Gastrocnemius medialis (tissue), 4 donors: ENCODE results near the gene CLSTN3. TPM values are rescaled to one million over a fixed set of nuclear protein-coding genes. Genes with fewer than 3 reads are reported as not detected.

Experiments
- ATAC-seq, 2 donors: fragments of 150-250 bp; one replicate each; pipeline ENCODE4 v1.9.1; 2016
- DNase-seq, 2 donors: peaks; one replicate each; pipeline ENCODE4 v3.0.0-alpha.2; 2019
- H3K27ac ChIP-seq, 4 donors: fragments of 200-600 bp; sonication (generic); 1 replicate in 1 of 4; 2 replicates in 3 of 4; pipeline ENCODE4 v1.5.1; 2016 to 2018; ENCODE audit warnings: mild to moderate bottlenecking in 2 of 4, moderate library complexity in 1 of 4
- H3K27me3 ChIP-seq, 3 donors: fragments of 200-600 bp; sonication (generic) in 2 of 3; 1 replicate in 1 of 3; 2 replicates in 2 of 3; pipeline versions ENCODE4 v1.5.1 to v1.6.0; 2016 to 2019; ENCODE audit warnings: mild to moderate bottlenecking in 1 of 3, moderate library complexity in 1 of 3
- H3K36me3 ChIP-seq, 2 donors: fragments of 200-600 bp; sonication (generic) in 1 of 2; one replicate each; pipeline ENCODE4 v1.5.1; 2017 to 2018
- H3K4me1 ChIP-seq, 2 donors: fragments of 200-600 bp; sonication (generic) in 1 of 2; one replicate each; pipeline ENCODE4 v1.5.1; 2016 to 2017; ENCODE audit warnings: mild to moderate bottlenecking in 2 of 2
- H3K4me3 ChIP-seq, 4 donors: fragments of 200-600 bp; sonication (generic) in 3 of 4; 1 replicate in 1 of 4; 2 replicates in 3 of 4; pipeline ENCODE4 v1.5.1; 2016 to 2019; ENCODE audit warnings: mild to moderate bottlenecking in 2 of 4
- H3K9me3 ChIP-seq, 3 donors: fragments of 200-600 bp; sonication (generic) in 2 of 3; 1 replicate in 1 of 3; 2 replicates in 2 of 3; pipeline ENCODE4 v1.5.1; 2016 to 2019
- CTCF ChIP-seq, 5 experiments: fragments of 450-650 bp in 3 of 5; fragments of 200-600 bp in 2 of 5; sonication (generic) in 2 of 5; IDR thresholded peaks in 4 of 5; conservative IDR thresholded peaks in 1 of 5; 1 replicate in 4 of 5; 2 replicates in 1 of 5; pipeline ENCODE4 v1.5.1; 2016 to 2019; ENCODE audit warnings: antibody characterized with exemption in 5 of 5, mild to moderate bottlenecking in 3 of 5, moderate library complexity in 3 of 5
- POLR2A ChIP-seq, 2 donors: fragments of 450-650 bp; IDR thresholded peaks; one replicate each; pipeline ENCODE4 v1.6.1; 2017; ENCODE audit warnings: antibody characterized with exemption in 2 of 2, mild to moderate bottlenecking in 2 of 2, moderate library complexity in 2 of 2
- in situ Hi-C, 4 donors: fragments of 200-750 bp; cut with MboI; loops; one replicate each; pipeline versions ENCODE4 v1.15.0 to v1.8.0; 2017; ENCODE audit warnings: low sequenced_read_pairs in 4 of 4
- intact Hi-C: fragments of 100-400 bp; cut with DNase I; formaldehyde crosslinking; loops from one replicate; pipeline ENCODE4 v1.15.1; 2023; ENCODE audit warnings: low total_unique reads
- total RNA-seq, 4 donors: library from RNA; depleted of rRNA; stranded (reverse); fragments of >200 nt; gene quantifications; one replicate each; pipeline versions ENCODE4 v1.1.0 to v1.2.3, GENCODE V29; 2016

Gene CLSTN3
- total RNA-seq, 4 donors from 2014 or later = 1.2 to 3.5 (median 2.4) TPM

GRCh38 chr12:7107636-7108002, 22.6 kb upstream of the CLSTN3 start:
- Histone ChIP-seq H3K36me3 (peaks cover 0 to 22% of the 10 kb centered on the region in 2 donors), H3K9me3 (peaks cover 0 to 9% (median 2%) of the 10 kb centered on the region in 3 donors), H3K27me3 (no peaks in the 10 kb centered on the region), H3K27ac (peak overlapping the region; percentile 88 to 92 (median 89)), H3K4me3 (peak overlapping the region; percentile 55 to 70 (median 64)), H3K4me1 (peaks cover 13 to 14% of the 10 kb centered on the region in 2 donors)
- in situ Hi-C loops (loop anchor here in 3 of 4 donors (5.0 to 25.0 kb wide), 3 partner anchors 45 to 195 kb away; partner anchors contain the start of genes ATN1 (in 1 of the 3), C12orf57 (in 1 of the 3), C1S (in 1 of the 3) and ENO2 (in 1 of the 3)), intact Hi-C loops (loop anchor here (1.0 to 5.0 kb wide), 5 partner anchors 14 to 183 kb away; partner anchors contain the start of gene C12orf57)
- peak; percentile 7 to 20 for ATAC-seq
- DNase-seq = no peak
- no peak for TF ChIP-seq POLR2A (IDR thresholded peaks at IDR 0.05)
- no peak for TF ChIP-seq CTCF (IDR thresholded peaks at IDR 0.05 in 4 of 5, conservative IDR thresholded peaks at IDR 0.05 in 1 of 5)

DNA sequence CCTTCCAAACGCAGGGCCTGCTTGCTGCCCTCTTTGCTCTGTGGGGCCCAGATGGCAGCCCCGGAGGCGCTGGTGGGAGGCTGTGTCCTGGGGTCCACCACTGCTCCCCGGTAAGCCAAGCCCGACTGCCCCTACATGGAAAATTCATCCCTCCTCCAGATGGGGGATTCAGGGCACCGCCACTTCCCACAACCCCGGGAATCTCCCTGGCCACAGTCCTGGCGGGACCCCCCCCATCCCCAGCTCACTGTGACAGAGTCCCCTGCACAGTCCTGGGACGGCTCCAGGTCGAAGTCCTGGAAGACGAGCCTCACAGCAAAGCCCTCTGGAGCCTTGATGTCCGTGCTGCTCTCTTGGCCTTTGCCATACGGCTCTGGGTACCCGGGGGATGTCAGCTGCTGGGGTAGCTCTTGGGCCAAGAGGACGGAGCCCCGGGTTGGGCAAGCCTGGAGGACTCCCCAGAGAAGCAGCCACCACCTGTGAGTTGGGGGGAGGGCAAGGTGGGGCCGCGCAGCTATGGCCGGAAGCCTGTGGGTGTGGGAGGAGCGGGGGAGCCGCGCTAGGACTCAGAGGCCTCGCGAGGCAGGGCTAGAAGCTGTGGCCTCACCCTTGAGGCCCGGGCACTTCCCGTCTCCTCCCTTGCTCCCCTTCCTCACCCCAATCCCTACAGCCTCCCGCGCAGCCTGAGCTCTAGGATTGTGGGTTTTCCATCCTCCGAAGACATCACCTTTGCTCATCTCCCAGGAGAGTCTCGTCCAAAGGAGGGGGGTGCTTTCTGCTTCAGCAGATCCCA, 22.0 kb upstream of the CLSTN3 start:
- ATAC-seq = peak; percentile 48 to 57
- Histone ChIP-seq H3K9me3 (peaks cover 0 to 9% (median 2%) of the 10 kb centered on the region in 3 donors), H3K27ac (peak overlapping the region; percentile 88 to 92 (median 89)), H3K36me3 (peaks cover 0 to 22% of the 10 kb centered on the region in 2 donors), H3K4me3 (peak overlapping the region; percentile 55 to 70 (median 64)), H3K4me1 (peaks cover 17% of the 10 kb centered on the region in 2 donors), H3K27me3 (no peaks in the 10 kb centered on the region)
- TF ChIP-seq CTCF (IDR thresholded peaks at IDR 0.05 in 4 of 5, conservative IDR thresholded peaks at IDR 0.05 in 1 of 5) (no peak), POLR2A (IDR thresholded peaks at IDR 0.05) (peak; percentile 16 to 30)
- peak; percentile 50 to 76 for DNase-seq
- intact Hi-C loops (loop anchor here (1.0 to 5.0 kb wide), 5 partner anchors 15 to 183 kb away; partner anchors contain the start of gene C12orf57), in situ Hi-C loops (loop anchor here in 3 of 4 donors (5.0 to 25.0 kb wide), 3 partner anchors 46 to 196 kb away; partner anchors contain the start of genes ATN1 (in 1 of the 3), C12orf57 (in 1 of the 3), C1S (in 1 of the 3) and ENO2 (in 1 of the 3))

DNA sequence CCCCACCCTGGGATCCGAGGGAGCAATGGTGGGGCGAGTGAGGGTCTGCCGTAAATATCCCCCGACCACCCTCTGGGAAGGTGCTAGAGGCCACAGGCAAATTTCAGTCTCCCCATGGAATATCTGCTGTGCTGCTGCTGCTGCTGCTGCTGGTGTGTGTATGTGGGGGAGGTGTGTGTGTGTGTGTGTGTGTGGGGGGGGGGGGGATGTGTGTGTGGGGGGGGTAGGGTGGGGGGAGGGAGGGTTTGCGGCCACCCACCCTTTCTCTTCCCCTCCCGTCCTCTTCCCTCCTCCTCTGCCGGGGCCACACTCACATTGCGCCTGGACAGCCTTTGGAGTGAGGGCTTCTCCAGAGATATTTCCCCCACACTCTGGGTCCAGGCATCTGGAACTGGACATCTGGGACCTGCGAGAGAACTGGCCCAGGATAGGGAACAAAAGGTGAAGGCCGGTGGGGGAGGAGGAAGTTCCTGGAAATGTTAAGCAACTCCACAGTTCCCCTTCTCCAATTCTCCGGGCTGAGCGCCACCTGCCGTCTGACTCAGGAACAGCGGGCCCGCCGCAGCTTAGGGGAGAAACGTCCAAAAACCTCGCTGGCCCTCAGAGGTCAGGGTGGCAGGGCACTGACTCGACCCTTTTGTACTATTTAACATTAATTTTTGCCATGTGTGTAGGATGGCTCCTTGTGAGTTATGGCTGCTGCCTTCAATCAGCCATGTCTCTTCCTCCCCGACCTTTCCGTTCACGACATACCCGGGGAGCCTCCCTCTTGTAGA, 21.2 kb upstream of the CLSTN3 start, which contains the start of gene C1RL:
TSS of gene C1RL (minus strand) at position 419 of the 776 bp plus-strand sequence. CDS start at position 385, 34 bp downstream.
- Histone ChIP-seq H3K27me3 (no peaks in the 10 kb centered on the region), H3K4me3 (peak within 1 kb of the TSS; percentile 55 to 70 (median 64)), H3K4me1 (peaks cover 18% of the 10 kb centered on the region in 2 donors), H3K27ac (peak within 1 kb of the TSS; percentile 88 to 92 (median 89)), H3K9me3 (peaks cover 0 to 9% (median 2%) of the 10 kb centered on the region in 3 donors), H3K36me3 (peaks cover 0 to 15% of the 10 kb centered on the region in 2 donors)
- TF ChIP-seq CTCF (IDR thresholded peaks at IDR 0.05 in 4 of 5, conservative IDR thresholded peaks at IDR 0.05 in 1 of 5) = peak; percentile 96 to 99 (median 97)
- peak in 1 of 2 donors; percentile 5 for TF ChIP-seq POLR2A (IDR thresholded peaks at IDR 0.05)
- ATAC-seq = peak; percentile 90 to 91
- intact Hi-C loops (loop anchor here (1.0 to 5.0 kb wide), 6 partner anchors 16 to 184 kb away; partner anchors contain the start of genes C12orf57 and C1S), in situ Hi-C loops (loop anchor here in 3 of 4 donors (5.0 to 25.0 kb wide), 3 partner anchors 47 to 197 kb away; partner anchors contain the start of genes ATN1 (in 1 of the 3), C12orf57 (in 1 of the 3), C1S (in 1 of the 3) and ENO2 (in 1 of the 3))
- DNase-seq = peak; percentile 87 to 91

GRCh38 chr12:7109572-7109920, 20.6 kb upstream of the CLSTN3 start:
- Histone ChIP-seq H3K4me3 (peak overlapping the region; percentile 55 to 70 (median 64)), H3K4me1 (peaks cover 18% of the 10 kb centered on the region in 2 donors), H3K27ac (peak overlapping the region; percentile 88 to 92 (median 89)), H3K36me3 (peaks cover 0 to 9% of the 10 kb centered on the region in 2 donors), H3K9me3 (peaks cover 0 to 9% (median 2%) of the 10 kb centered on the region in 3 donors), H3K27me3 (no peaks in the 10 kb centered on the region)
- TF ChIP-seq POLR2A (IDR thresholded peaks at IDR 0.05) (no peak), CTCF (IDR thresholded peaks at IDR 0.05 in 4 of 5, conservative IDR thresholded peaks at IDR 0.05 in 1 of 5) (no peak)
- intact Hi-C loops (loop anchor here (1.0 to 5.0 kb wide), 5 partner anchors 41 to 185 kb away; partner anchors contain the start of genes C12orf57 and C1S), in situ Hi-C loops (loop anchor here in 3 of 4 donors (5.0 to 25.0 kb wide), 3 partner anchors 47 to 197 kb away; partner anchors contain the start of genes ATN1 (in 1 of the 3), C12orf57 (in 1 of the 3), C1S (in 1 of the 3) and ENO2 (in 1 of the 3))
- no peak for ATAC-seq
- DNase-seq = no peak
